Upper lobe of right lung (tissue), 1 donor: ENCODE results near the gene CRELD2. TPM values are rescaled to one million over a fixed set of nuclear protein-coding genes. Genes with fewer than 3 reads are reported as not detected.

Source experiments
- ATAC-seq: fragments of 200-7000 bp; cut with Tn5 transposase; one replicate; pipeline ENCODE4 v1.9.1; 2020; ENCODE audit warnings: mild to moderate bottlenecking, moderate library complexity
- DNase-seq: peaks from one replicate; pipeline ENCODE4 v3.0.0-alpha.2; 2020
- H3K27ac ChIP-seq: fragments of 200-600 bp; one replicate; pipeline ENCODE4 v1.8.0; 2022
- H3K27me3 ChIP-seq: fragments of 200-600 bp; one replicate; pipeline ENCODE4 v1.8.0; 2022; ENCODE audit warnings: mild to moderate bottlenecking
- H3K36me3 ChIP-seq: fragments of 200-600 bp; one replicate; pipeline ENCODE4 v1.8.0; 2022
- H3K4me1 ChIP-seq: fragments of 200-600 bp; one replicate; pipeline ENCODE4 v1.8.0; 2022
- H3K4me3 ChIP-seq: fragments of 200-600 bp; one replicate; pipeline ENCODE4 v1.8.0; 2022; ENCODE audit warnings: mild to moderate bottlenecking
- H3K9me3 ChIP-seq: fragments of 200-600 bp; one replicate; pipeline ENCODE4 v1.8.0; 2022
- CTCF ChIP-seq: fragments of 200-600 bp; IDR thresholded peaks from one replicate; pipeline ENCODE4 v1.8.0; 2022; ENCODE audit warnings: antibody characterized with exemption
- intact Hi-C: fragments of 100-400 bp; cut with DNase I; formaldehyde crosslinking; loops from one replicate; pipeline ENCODE4 v1.11.0; 2022
- microRNA-seq: library from miRNA; unstranded; fragments of <30 nt; microRNA quantifications from one replicate; pipeline ENCODE4 v1.2.0, GENCODE V29; 2020; ENCODE audit warnings: borderline microRNAs expressed
- total RNA-seq: library from RNA; stranded (reverse); fragmentation: NEBNext Ultra II Directional; extraction: Animal tissue kit (Norgen Biotek cat#: 25700); gene quantifications from one replicate; pipeline ENCODE4 v1.2.1, GENCODE V29; 2021
- donor health status: DM: no; HTN: yes; CAD: no; lungs with severe emphysema.

CRELD2 gene
- total RNA-seq, 1 donor from 2014 or later: 44.2 TPM

- no peak for ATAC-seq
- Histone ChIP-seq H3K27ac (no peak overlapping the region), H3K4me1 (peaks cover 25% of the 10 kb centered on the region), H3K27me3 (no peaks in the 10 kb centered on the region), H3K9me3 (no peaks in the 10 kb centered on the region), H3K4me3 (peak overlapping the region; percentile 54), H3K36me3 (no peaks in the 10 kb centered on the region)
- no peak for TF ChIP-seq CTCF
- intact Hi-C loops: no loop called here
- DNase-seq: peak; percentile 77
Measured at GRCh38 chr22:49972163-49973017, 54.0 kb downstream of the CRELD2 start.

GRCh38 chr22:49973018-49973961, 54.9 kb downstream of the CRELD2 start:
- DNase-seq: peak; percentile 2

GRCh38 chr22:49975543-49976389, 57.3 kb downstream of the CRELD2 start:
- Histone ChIP-seq H3K27me3 (no peaks in the 10 kb centered on the region), H3K27ac (peak overlapping the region; percentile 36), H3K9me3 (no peaks in the 10 kb centered on the region), H3K4me3 (no peak overlapping the region), H3K4me1 (peaks cover 8% of the 10 kb centered on the region), H3K36me3 (no peaks in the 10 kb centered on the region)
- peak; percentile 72 for DNase-seq
- ATAC-seq: no peak
- intact Hi-C loops: no loop called here
- no peak for TF ChIP-seq CTCF

More at GRCh38 chr22:49973018-49973961, 54.9 kb downstream of the CRELD2 start:
- Histone ChIP-seq H3K4me1 (peaks cover 16% of the 10 kb centered on the region), H3K27me3 (no peaks in the 10 kb centered on the region), H3K36me3 (no peaks in the 10 kb centered on the region), H3K4me3 (no peak overlapping the region), H3K9me3 (no peaks in the 10 kb centered on the region), H3K27ac (no peak overlapping the region)
- no peak for ATAC-seq
- no peak for TF ChIP-seq CTCF
- intact Hi-C loops: no loop called here

- Histone ChIP-seq H3K9me3 (no peaks in the 10 kb centered on the region), H3K4me1 (peaks cover 7% of the 10 kb centered on the region), H3K4me3 (no peak overlapping the region), H3K27me3 (no peaks in the 10 kb centered on the region), H3K36me3 (no peaks in the 10 kb centered on the region), H3K27ac (no peak overlapping the region)
- ATAC-seq (no peak), DNase-seq (peak; percentile 41)
- TF ChIP-seq CTCF: no peak
- intact Hi-C loops: no loop called here
Measured at GRCh38 chr22:49976439-49977175, 58.2 kb downstream of the CRELD2 start.

Small RNAs within 50 kb of the gene (microRNA-seq; reads per million reads assigned to microRNA genes)
- not detected for gene MIR6821

Other genes with a start within 250 kb of the CRELD2 start
- 39.0 TPM for gene BRD1, start 90.8 kb upstream of the CRELD2 start, total RNA-seq
- 11.8 TPM for gene ZBED4, start 64.8 kb upstream of the CRELD2 start, total RNA-seq
- gene ALG12, start 196 bp upstream of the CRELD2 start, total RNA-seq: 28.1 TPM
- 119 TPM for gene PIM3, start 42.1 kb downstream of the CRELD2 start, total RNA-seq
- gene IL17REL, start 94.1 kb downstream of the CRELD2 start, total RNA-seq: not detected
- not detected for gene TTLL8, start 139.7 kb downstream of the CRELD2 start, total RNA-seq
- gene MLC1, start 166.8 kb downstream of the CRELD2 start, total RNA-seq: 2.3 TPM
- gene MOV10L1, start 171.4 kb downstream of the CRELD2 start, total RNA-seq: 1.2 TPM